ENCODE data around the gene TRPC6. TPM values are rescaled to one million over a fixed set of nuclear protein-coding genes. Genes with fewer than 3 reads are reported as not detected.
A peak's percentile ranks its signal among the peaks of the same experiment; 100 is the strongest.

Gene TRPC6
- total RNA-seq, 1 donor from 2014 or later, result 0.79 TPM

DNA sequence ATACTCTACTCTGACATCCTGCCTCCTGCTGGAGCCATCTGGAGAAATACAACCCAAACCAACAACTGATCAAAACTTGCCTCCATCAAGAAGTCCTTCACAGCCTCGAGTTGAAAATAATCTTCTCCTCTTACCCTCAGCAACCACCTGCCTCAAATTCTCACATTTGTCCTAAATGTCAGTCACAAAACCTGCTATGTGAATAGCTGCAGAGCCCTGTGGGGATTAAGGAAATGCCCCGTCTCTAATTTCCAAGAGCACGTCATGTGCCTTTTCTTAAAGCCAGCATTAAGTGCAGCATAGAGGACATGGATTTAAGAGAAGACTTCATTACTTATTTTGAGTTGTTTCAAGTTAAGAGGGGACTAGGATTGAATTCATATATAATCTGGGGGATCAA is 105.9 kb downstream of the TRPC6 start:
- DNase-seq (ENCODE audit: low read depth) (no peak), FAIRE-seq (no peak)
- Histone ChIP-seq H3K27me3 (ENCODE audit: control insufficient read depth, insufficient read depth, low read length) (no peaks in the 10 kb centered on the region), H3K36me3 (ENCODE audit: control insufficient read depth, insufficient read depth, low read length) (no peaks in the 10 kb centered on the region), H3K4me3 (ENCODE audit: low read depth, low read length) (no peak overlapping the region)
- TF ChIP-seq, protein P1, sequence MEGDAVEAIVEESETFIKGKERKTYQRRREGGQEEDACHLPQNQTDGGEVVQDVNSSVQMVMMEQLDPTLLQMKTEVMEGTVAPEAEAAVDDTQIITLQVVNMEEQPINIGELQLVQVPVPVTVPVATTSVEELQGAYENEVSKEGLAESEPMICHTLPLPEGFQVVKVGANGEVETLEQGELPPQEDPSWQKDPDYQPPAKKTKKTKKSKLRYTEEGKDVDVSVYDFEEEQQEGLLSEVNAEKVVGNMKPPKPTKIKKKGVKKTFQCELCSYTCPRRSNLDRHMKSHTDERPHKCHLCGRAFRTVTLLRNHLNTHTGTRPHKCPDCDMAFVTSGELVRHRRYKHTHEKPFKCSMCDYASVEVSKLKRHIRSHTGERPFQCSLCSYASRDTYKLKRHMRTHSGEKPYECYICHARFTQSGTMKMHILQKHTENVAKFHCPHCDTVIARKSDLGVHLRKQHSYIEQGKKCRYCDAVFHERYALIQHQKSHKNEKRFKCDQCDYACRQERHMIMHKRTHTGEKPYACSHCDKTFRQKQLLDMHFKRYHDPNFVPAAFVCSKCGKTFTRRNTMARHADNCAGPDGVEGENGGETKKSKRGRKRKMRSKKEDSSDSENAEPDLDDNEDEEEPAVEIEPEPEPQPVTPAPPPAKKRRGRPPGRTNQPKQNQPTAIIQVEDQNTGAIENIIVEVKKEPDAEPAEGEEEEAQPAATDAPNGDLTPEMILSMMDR (IDR thresholded peaks at IDR 0.05; ENCODE audit: insufficient read depth, low read length, severe bottlenecking), result no peak

DNA sequence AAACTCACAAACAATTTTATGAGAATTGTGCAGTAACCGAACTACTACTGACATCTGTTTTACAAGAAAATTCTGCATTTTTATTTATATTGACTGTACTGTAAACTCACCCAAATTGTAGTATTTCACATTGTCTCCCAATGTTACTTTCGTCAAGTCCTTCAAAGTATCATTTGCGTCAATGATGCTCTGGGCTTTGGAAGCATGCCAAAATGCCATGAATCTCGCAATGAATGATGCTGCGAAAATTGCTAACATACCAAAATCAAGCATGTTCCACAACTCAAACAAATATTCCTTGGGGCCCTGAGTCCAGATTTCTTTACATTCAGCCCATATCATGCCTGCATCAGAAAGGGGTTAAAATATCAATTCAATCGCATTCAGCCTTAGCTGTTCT is 107.6 kb downstream of the TRPC6 start:
- H3K36me3 ChIP-seq (ENCODE audit: control insufficient read depth, insufficient read depth, low read length), result no peaks in the 10 kb centered on the region
- no peak for FAIRE-seq
- TF ChIP-seq, protein P1 (IDR thresholded peaks at IDR 0.05; ENCODE audit: insufficient read depth, low read length, severe bottlenecking), result no peak

DNA sequence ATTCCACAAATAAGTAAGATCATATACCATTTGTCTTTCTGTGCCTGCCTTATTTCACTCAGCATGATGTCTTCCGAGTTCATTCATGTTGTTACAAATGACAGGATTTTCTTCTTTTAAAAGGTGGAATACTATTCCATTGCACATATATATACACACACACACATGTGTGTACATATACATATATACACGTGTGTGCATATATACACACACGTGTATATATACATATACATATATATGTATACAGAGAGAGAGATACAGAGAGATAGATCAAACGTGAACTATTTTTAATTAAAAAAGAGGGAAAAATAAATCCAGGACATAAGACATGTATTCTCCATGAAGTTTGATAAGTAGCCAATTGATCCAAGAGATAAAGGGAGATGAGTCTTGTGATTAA is 108.1 kb downstream of the TRPC6 start:
- FAIRE-seq, result no peak
- TF ChIP-seq, protein P1 (IDR thresholded peaks at IDR 0.05; ENCODE audit: insufficient read depth, low read length, severe bottlenecking), result no peak
- H3K27me3 ChIP-seq (ENCODE audit: control insufficient read depth, insufficient read depth, low read length), result no peaks in the 10 kb centered on the region
- H3K4me3 ChIP-seq (ENCODE audit: low read depth, low read length), result no peak overlapping the region
- no peak for DNase-seq (ENCODE audit: low read depth)
- no peaks in the 10 kb centered on the region for H3K36me3 ChIP-seq (ENCODE audit: control insufficient read depth, insufficient read depth, low read length)

More for the DNA sequence above, 107.6 kb downstream of the TRPC6 start:
- no peak for DNase-seq (ENCODE audit: low read depth)
- no peaks in the 10 kb centered on the region for H3K27me3 ChIP-seq (ENCODE audit: control insufficient read depth, insufficient read depth, low read length)
- no peak overlapping the region for H3K4me3 ChIP-seq (ENCODE audit: low read depth, low read length)

DNA sequence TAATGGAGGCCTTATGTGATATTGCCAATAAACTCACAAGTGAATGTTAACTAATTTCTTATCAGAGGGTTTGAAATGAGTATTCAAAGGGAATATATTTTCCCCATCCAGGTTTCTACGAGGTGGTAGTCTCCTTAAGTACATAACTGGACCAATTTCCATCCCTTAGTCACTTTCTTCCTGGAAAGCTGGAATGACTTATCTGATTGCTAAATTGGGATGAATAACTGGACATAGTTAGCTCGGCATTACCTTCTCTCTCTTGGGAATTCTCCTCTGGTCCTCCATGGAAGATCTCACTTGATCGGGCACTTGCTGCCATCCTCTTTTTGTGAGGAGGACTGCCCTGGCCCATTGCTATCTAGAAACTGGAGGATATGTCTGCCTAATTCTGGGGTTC is 109.1 kb downstream of the TRPC6 start:
- no peak for FAIRE-seq
- Histone ChIP-seq H3K36me3 (ENCODE audit: control insufficient read depth, insufficient read depth, low read length) (no peaks in the 10 kb centered on the region), H3K4me3 (ENCODE audit: low read depth, low read length) (no peak overlapping the region), H3K27me3 (ENCODE audit: control insufficient read depth, insufficient read depth, low read length) (no peaks in the 10 kb centered on the region)
- TF ChIP-seq, protein P1 (IDR thresholded peaks at IDR 0.05; ENCODE audit: insufficient read depth, low read length, severe bottlenecking), result no peak
- peak; percentile 29 for DNase-seq (ENCODE audit: low read depth)

DNA sequence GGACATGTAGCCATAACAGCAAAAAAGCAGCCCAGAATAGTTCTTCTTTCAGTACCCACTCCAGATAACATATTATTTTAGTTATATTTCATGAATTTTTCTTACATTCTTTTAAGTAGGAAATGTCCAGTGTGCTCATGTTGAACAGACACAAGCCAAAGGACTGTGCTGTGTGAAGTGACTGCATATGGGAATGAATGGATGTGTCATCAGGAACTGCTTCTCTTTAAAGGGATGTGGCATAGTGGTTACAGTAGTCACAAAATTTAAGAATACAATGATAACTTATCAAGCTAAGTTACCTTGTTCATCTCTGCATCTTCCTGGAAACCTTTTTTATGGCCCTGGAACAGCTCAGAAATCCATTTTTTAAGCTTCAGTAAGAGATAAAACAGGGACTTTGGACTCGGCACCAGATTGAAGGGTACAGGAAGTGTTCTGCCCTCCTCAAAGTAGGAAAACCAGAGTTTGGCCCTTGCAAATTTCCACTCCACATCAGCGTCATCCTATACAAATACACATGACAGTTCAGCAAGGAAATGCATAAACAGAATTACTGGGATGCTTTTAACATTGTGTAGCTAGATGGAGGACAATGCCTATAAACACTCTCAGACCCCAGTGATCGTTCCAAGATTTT is 112.8 kb downstream of the TRPC6 start:
- no peaks in the 10 kb centered on the region for H3K27me3 ChIP-seq (ENCODE audit: control insufficient read depth, insufficient read depth, low read length)
- no peaks in the 10 kb centered on the region for H3K36me3 ChIP-seq (ENCODE audit: control insufficient read depth, insufficient read depth, low read length)
- DNase-seq (ENCODE audit: low read depth), result peak; percentile 55
- H3K4me3 ChIP-seq (ENCODE audit: low read depth, low read length), result no peak overlapping the region
- TF ChIP-seq, protein P1 (IDR thresholded peaks at IDR 0.05; ENCODE audit: insufficient read depth, low read length, severe bottlenecking), result no peak
- FAIRE-seq, result no peak

DNA sequence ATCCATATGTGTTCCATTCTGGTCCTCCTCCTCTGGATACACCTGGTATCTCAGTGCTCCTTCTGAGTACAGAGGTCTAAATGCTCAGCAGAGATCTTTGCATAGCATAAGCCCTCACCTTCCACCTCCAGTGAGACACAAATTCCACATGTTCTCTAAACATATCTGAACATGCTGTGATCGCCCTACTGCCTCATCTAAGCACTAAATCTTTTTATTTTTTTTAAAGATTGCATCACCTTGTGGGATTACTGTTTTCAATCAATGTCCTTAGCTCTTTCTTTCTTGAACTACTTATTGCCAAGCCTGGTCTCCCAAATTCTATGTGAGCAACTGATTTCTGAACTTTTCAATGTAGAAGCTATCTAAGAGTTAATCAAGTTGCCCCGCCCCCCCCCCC is 113.4 kb downstream of the TRPC6 start:
- FAIRE-seq (no peak), DNase-seq (ENCODE audit: low read depth) (peak; percentile 82)
- Histone ChIP-seq H3K27me3 (ENCODE audit: control insufficient read depth, insufficient read depth, low read length) (no peaks in the 10 kb centered on the region), H3K4me3 (ENCODE audit: low read depth, low read length) (no peak overlapping the region), H3K36me3 (ENCODE audit: control insufficient read depth, insufficient read depth, low read length) (no peaks in the 10 kb centered on the region)
- TF ChIP-seq, protein P1 (IDR thresholded peaks at IDR 0.05; ENCODE audit: insufficient read depth, low read length, severe bottlenecking), result no peak

All from bronchial epithelial cell (primary cell).